PC-9 (cell line): ENCODE data around the gene EPC2. TPM values are rescaled to one million over a fixed set of nuclear protein-coding genes. Genes with fewer than 3 reads are reported as not detected.

Experiments used
- BruUV-seq: library from RNA; stranded (reverse); fragments of 400-500 nt; replicated peaks from 2 replicates; lab custom pipeline; 2021; lab: Mats Ljungman, UMichigan
- CTCF ChIA-PET: fragments of 300-600 bp; sonication (Branson Sonifier 250); formaldehyde crosslinking; loops from one replicate; lab custom pipeline; 2022; ENCODE audit warnings: antibody characterized with exemption; lab: Charles Lee
- POLR2A ChIA-PET: fragments of 300-600 bp; sonication (Branson Sonifier 250); formaldehyde crosslinking; loops from one replicate; lab custom pipeline; 2022; ENCODE audit warnings: antibody characterized with exemption; ENCODE audit not compliant: unreplicated experiment; lab: Charles Lee
- DNase-seq, 2 experiments: peaks; one replicate each; pipeline versions ENCODE4 v3.0.0 to v3.0.0-alpha.2; 2015 to 2022; ENCODE audit warnings: mixed read lengths in 1 of 2
- H2AFZ ChIP-seq: fragments of 200-600 bp; sonication (generic); 2 replicates; pipeline ENCODE4 v1.8.1; 2017; ENCODE audit warnings: antibody characterized with exemption
- H3F3A ChIP-seq: fragments of 200-600 bp; sonication (generic); 2 replicates; pipeline ENCODE4 v1.8.1; 2017; ENCODE audit warnings: antibody characterized with exemption, mild to moderate bottlenecking, low read depth; ENCODE audit not compliant: insufficient read depth
- H3K27ac ChIP-seq: fragments of 200-600 bp; sonication (generic); 2 replicates; pipeline ENCODE4 v1.6.1; 2016; ENCODE audit warnings: mixed run types
- H3K27me3 ChIP-seq: fragments of 200-600 bp; sonication (generic); 2 replicates; pipeline ENCODE4 v1.6.1; 2016; ENCODE audit warnings: low read depth, mixed run types; ENCODE audit not compliant: insufficient read depth
- H3K36me3 ChIP-seq: fragments of 200-600 bp; sonication (generic); 2 replicates; pipeline ENCODE4 v1.6.1; 2016; ENCODE audit warnings: low read depth, mixed run types
- H3K4me1 ChIP-seq: fragments of 200-600 bp; sonication (generic); replicated peaks from 2 replicates; pipeline ENCODE4 v1.6.1; 2016; ENCODE audit warnings: mixed run types; ENCODE audit not compliant: insufficient read depth
- H3K4me2 ChIP-seq: fragments of 200-600 bp; sonication (generic); 2 replicates; pipeline ENCODE4 v1.6.1; 2017; ENCODE audit warnings: mixed run types
- H3K4me3 ChIP-seq: fragments of 200-600 bp; sonication (generic); 2 replicates; pipeline ENCODE4 v1.6.1; 2016; ENCODE audit warnings: mixed run types
- H3K79me2 ChIP-seq: fragments of 200-600 bp; sonication (generic); 2 replicates; pipeline ENCODE4 v1.6.1; 2017; ENCODE audit warnings: low read depth, mixed run types
- H3K9me2 ChIP-seq: fragments of 200-600 bp; sonication (generic); 2 replicates; pipeline ENCODE4 v1.8.1; 2017; ENCODE audit warnings: mild to moderate bottlenecking; ENCODE audit not compliant: insufficient read depth
- H3K9me3 ChIP-seq: fragments of 200-600 bp; sonication (generic); 2 replicates; pipeline ENCODE4 v1.8.1; 2016; ENCODE audit warnings: low read depth; ENCODE audit not compliant: insufficient read depth
- H4K20me1 ChIP-seq: fragments of 200-600 bp; sonication (generic); 2 replicates; pipeline ENCODE4 v1.8.1; 2017; ENCODE audit not compliant: insufficient read depth
- CTCF ChIP-seq: fragments of 200-600 bp; sonication (generic); conservative IDR thresholded peaks from 2 replicates; pipeline ENCODE4 v1.6.1; 2017; ENCODE audit warnings: mixed run types, antibody characterized with exemption, mild to moderate bottlenecking, moderate library complexity
- EZH2 ChIP-seq: fragments of 200-600 bp; sonication (generic); IDR thresholded peaks from 2 replicates; pipeline ENCODE4 v1.8.0; 2017; ENCODE audit warnings: antibody characterized with exemption, low read depth
- intact Hi-C: fragments of 100-400 bp; cut with micrococcal nuclease; formaldehyde crosslinking; loops from one replicate; pipeline ENCODE4 v1.10.0; 2022; ENCODE audit not compliant: unreplicated experiment
- total RNA-seq: library from RNA; stranded (reverse); gene quantifications from 2 replicates; pipeline ENCODE4 v1.2.3, GENCODE V29; 2021

The EPC2 gene
- total RNA-seq, 1 experiment from 2014 or later, result 29.8 TPM

- CTCF ChIA-PET, result no interaction called here
- H3K4me3 ChIP-seq, result no peak overlapping the region
- no peak overlapping the region; the same call in 1 of the 2 replicates for H3K4me2 ChIP-seq
- no peak overlapping the region for H3K27ac ChIP-seq
- intact Hi-C loops, result loop anchor here (10.0 kb wide), 3 partner anchors 233 to 617 kb away; partner anchors contain the start of genes KIF5C, MBD5 and ORC4
- POLR2A ChIA-PET, result no interaction called here
- H3K36me3 ChIP-seq, result no peaks in the 10 kb centered on the region
- H3K4me1 ChIP-seq, result peaks cover 36% of the 10 kb centered on the region
- H2AFZ ChIP-seq, result no peak overlapping the region
- TF ChIP-seq CTCF (no peak), EZH2 (no peak)
- H3K27me3 ChIP-seq, result no peaks in the 10 kb centered on the region
- BruUV-seq, result no TSS peak
- H3K9me3 ChIP-seq, result no peaks in the 10 kb centered on the region
- H3F3A ChIP-seq, result peaks cover 11% of the 10 kb centered on the region; the same call in 1 of the 2 replicates
- peaks cover 20% of the 10 kb centered on the region for H3K79me2 ChIP-seq
- H4K20me1 ChIP-seq, result peaks cover 19% of the 10 kb centered on the region
- no peaks in the 10 kb centered on the region for H3K9me2 ChIP-seq
- peak in 1 of 2 experiments; percentile 45 for DNase-seq
Measured at GRCh38 chr2:148642112-148642744, 2.3 kb upstream of the EPC2 start.

- H3K27ac ChIP-seq, result no peak overlapping the region
- H3K27me3 ChIP-seq, result no peaks in the 10 kb centered on the region
- H3F3A ChIP-seq, result peaks cover 11% of the 10 kb centered on the region; the same call in 1 of the 2 replicates
- intact Hi-C loops, result loop anchor here (10.0 kb wide), 3 partner anchors 232 to 618 kb away; partner anchors contain the start of genes KIF5C, MBD5 and ORC4
- no peak overlapping the region for H2AFZ ChIP-seq
- peaks cover 26% of the 10 kb centered on the region for H4K20me1 ChIP-seq
- peak overlapping the region; percentile 95; the same call in 1 of the 2 replicates for H3K4me3 ChIP-seq
- H3K9me3 ChIP-seq, result no peaks in the 10 kb centered on the region
- ChIA-PET POLR2A (no interaction called here), CTCF (interaction anchor here (0.6 to 1.4 kb wide), 2 partner anchors 60 to 114 kb away, joined by 3 to 18 read pairs; no protein-coding TSS in a partner anchor)
- H3K9me2 ChIP-seq, result no peaks in the 10 kb centered on the region
- no peaks in the 10 kb centered on the region for H3K36me3 ChIP-seq
- TF ChIP-seq EZH2 (no peak), CTCF (no peak)
- DNase-seq, result no peak
- BruUV-seq, result no TSS peak
- peaks cover 36% of the 10 kb centered on the region for H3K4me1 ChIP-seq
- peak overlapping the region; percentile 92 for H3K4me2 ChIP-seq
- H3K79me2 ChIP-seq, result peaks cover 27% of the 10 kb centered on the region
Measured at GRCh38 chr2:148642891-148643416, 1.6 kb upstream of the EPC2 start.

GRCh38 chr2:148643421-148643820 is 1.1 kb upstream of the EPC2 start:
- Histone ChIP-seq H3K9me2 (no peaks in the 10 kb centered on the region), H3K9me3 (no peaks in the 10 kb centered on the region), H3K4me1 (peaks cover 32% of the 10 kb centered on the region), H3K4me3 (peak overlapping the region; percentile 95), H3K4me2 (peak overlapping the region; percentile 92), H2AFZ (peak overlapping the region; percentile 89; the same call in 1 of the 2 replicates), H3F3A (peaks cover 11% of the 10 kb centered on the region; the same call in 1 of the 2 replicates), H3K79me2 (peaks cover 32% of the 10 kb centered on the region), H4K20me1 (peaks cover 29% of the 10 kb centered on the region), H3K27me3 (no peaks in the 10 kb centered on the region), H3K36me3 (no peaks in the 10 kb centered on the region), H3K27ac (peak overlapping the region; percentile 85)
- POLR2A ChIA-PET, result interaction anchor here (0.6 kb wide), 1 partner anchor 122 kb away, joined by 7 read pairs; no protein-coding TSS in a partner anchor
- TF ChIP-seq EZH2 (no peak), CTCF (no peak)
- CTCF ChIA-PET, result interaction anchor here (0.6 to 1.4 kb wide), 2 partner anchors 60 to 114 kb away, joined by 3 to 18 read pairs; no protein-coding TSS in a partner anchor
- no peak for DNase-seq
- no TSS peak for BruUV-seq
- intact Hi-C loops, result loop anchor here (10.0 kb wide), 3 partner anchors 231 to 619 kb away; partner anchors contain the start of genes KIF5C, MBD5 and ORC4
